ENCODE measurements around the gene HSPA1L. TPM values are rescaled to one million over a fixed set of nuclear protein-coding genes. Genes with fewer than 3 reads are reported as not detected.
A peak's percentile ranks its signal among the peaks of the same experiment; 100 is the strongest.
"Not testable (repeated sequence)": the region's sequence is repeated elsewhere in the genome, so short reads cannot be mapped to it uniquely, and the experiment has no call there.

Gene HSPA1L
- total RNA-seq, 1 donor from 2014 or later, result 2.6 TPM

DNA sequence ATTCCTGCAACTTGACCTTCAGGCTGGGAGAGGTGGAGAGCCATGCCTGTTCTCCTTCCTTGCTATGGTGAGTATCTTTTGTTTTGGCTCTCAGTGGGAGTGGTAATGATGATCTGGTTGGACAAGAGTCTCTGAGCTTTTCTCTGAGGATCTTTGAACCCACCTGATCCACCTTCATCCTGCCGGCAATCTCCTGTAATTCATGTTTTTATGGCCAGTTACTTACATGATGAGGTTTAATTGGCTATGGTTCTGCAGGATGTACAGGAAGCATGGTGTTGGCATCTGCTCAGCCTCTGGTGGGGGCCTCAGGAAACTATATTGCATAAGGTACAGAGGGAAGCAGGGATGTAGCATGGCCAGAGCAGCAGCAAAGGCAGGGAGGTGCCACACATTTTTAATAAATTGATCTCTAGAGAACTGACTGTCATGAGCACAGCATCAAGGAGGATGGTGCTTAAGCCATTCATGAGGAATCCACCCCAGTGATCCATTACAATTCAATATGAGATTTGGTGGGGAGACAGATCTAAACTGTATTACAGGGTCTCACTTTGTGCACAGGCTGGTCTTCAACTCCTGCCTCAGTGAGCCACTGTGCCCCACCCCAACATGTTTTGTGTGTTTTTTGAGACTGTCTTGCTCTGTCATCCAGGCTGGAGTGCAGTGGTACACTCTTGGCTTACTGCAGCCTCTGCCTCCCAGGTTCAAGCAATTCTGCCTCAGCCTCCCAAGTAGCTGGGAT, 22.5 kb upstream of the HSPA1L start:
- DNase-seq (ENCODE audit: low read depth), result no peak

DNA sequence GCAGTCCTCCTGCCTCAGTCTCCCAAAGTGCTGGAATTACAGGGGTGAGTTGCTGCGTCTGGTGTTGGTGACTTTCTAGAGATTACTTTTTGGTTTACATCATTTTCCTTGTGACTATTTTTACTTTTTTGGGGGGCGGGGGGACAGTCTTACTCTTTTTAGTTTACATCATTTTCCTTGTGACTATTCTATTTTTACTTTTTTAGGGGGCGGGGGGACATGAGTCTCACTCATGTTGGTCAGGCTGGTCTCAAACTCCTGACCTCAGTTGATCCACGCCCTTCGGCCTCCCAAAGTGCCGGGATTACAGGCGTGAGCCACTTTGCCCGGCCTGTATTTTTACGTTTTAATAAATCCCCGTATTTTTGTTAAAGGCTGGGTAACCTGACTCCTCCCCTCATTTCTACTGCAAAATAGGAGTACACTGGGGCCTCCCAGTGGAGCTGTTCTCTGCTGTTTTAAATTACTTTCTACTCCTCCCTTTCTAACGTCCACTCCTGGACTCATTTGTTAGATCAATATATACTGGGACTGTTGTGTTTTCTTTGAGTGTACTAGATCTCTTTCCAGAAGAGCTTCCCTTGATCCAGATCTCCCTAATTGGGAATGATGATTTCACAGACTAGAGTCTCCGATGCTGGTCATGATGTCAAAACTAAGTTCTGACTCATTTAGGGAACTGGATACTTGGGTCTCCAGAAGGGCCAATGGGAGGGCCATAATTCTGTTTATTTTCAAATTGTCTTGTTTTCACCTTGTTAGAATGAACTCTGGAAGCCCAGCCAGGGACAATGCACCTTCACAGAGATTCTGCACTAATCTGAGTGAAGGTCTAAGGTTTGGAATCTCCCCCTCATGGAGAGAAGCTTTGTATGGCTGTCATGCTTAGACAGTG, 21.6 kb upstream of the HSPA1L start:
- peak; percentile 61 for DNase-seq (ENCODE audit: low read depth)

DNA sequence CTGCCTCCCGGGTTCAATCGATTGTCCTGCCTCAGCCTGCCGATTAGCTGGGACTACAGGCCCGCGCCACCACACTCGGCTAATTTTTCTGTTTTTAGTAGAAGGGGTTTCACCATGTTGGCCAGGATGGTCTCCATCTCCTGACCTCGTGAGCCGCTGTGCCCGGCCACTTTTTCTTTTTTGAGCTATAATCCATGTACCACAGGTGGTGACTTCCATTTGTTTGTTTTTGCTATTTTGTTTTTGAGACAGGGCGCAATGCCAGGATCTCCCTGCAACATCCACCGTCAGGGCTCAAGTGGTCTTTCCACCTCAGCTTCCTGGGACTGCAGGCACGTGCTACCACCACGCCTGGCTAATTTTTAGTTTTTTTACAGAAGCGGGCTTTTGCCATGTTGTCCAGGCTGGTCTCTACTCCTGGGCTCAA, 21.0 kb upstream of the HSPA1L start:
- DNase-seq (ENCODE audit: low read depth), result peak; percentile 28

DNA sequence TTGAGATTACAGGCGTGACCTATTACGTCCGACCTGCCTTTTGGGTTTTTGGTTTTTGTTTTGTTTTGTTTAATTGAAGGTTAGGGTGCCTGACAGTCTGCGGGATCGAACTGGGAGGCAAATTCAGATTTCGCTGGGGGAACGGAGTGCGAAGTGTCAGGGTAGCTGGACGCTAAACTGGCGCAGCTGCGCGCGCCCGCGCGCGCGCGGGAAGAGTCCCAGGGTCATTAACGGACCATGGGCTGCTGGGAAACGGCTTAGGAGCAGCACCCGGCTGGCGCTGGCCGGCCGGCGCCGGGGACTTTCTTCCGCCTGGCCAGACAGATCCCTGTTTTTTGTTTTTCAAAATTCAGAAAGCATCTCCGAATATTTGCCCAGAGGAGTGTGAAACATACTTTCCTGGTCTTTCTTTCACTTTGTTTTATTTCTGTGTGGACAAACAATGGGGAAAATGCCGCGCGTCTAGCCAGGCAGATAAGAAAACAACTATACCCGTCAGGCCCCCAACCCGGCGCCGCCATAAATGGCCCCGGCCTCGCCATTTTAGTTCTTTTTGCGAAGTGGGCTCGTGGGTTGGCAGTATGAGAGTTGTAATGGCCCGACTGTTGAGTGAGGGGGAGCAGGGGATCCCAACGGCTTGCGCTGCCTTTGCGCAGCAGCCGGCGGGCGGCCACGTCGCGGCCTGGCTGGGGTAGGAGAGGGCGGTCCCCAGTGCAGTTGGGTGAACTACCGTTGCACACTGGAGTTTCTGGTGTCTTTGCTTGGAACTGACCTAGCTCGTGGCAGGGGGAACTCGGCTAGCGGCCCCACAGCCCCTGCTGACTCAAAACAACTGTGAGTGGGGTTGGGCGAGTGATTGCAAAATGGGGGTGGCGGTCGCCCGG, 19.5 kb upstream of the HSPA1L start:
- peak; percentile 92 for DNase-seq (ENCODE audit: low read depth)

- no peak for DNase-seq (ENCODE audit: low read depth)
These were observed 16.5 kb upstream of the HSPA1L start for GRCh38 chr6:31831350-31832215.

- no peak for DNase-seq (ENCODE audit: low read depth)
These were observed 15.8 kb upstream of the HSPA1L start for GRCh38 chr6:31830886-31831335.

DNA sequence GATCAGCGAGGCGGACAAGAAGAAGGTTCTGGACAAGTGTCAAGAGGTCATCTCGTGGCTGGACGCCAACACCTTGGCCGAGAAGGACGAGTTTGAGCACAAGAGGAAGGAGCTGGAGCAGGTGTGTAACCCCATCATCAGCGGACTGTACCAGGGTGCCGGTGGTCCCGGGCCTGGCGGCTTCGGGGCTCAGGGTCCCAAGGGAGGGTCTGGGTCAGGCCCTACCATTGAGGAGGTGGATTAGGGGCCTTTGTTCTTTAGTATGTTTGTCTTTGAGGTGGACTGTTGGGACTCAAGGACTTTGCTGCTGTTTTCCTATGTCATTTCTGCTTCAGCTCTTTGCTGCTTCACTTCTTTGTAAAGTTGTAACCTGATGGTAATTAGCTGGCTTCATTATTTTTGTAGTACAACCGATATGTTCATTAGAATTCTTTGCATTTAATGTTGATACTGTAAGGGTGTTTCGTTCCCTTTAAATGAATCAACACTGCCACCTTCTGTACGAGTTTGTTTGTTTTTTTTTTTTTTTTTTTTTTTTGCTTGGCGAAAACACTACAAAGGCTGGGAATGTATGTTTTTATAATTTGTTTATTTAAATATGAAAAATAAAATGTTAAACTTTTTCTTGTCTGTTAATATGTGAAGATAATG, 14.7 kb upstream of the HSPA1L start:
- DNase-seq (ENCODE audit: low read depth), result peak; percentile 53

GRCh38 chr6:31827286-31828079, 12.4 kb upstream of the HSPA1L start, which contains the start of gene HSPA1B:
Gene HSPA1B (plus strand): TSS chr6:31827738. CDS start chr6:31827951, 213 bp downstream.
- DNase-seq (ENCODE audit: low read depth), result peak; percentile 100

DNA sequence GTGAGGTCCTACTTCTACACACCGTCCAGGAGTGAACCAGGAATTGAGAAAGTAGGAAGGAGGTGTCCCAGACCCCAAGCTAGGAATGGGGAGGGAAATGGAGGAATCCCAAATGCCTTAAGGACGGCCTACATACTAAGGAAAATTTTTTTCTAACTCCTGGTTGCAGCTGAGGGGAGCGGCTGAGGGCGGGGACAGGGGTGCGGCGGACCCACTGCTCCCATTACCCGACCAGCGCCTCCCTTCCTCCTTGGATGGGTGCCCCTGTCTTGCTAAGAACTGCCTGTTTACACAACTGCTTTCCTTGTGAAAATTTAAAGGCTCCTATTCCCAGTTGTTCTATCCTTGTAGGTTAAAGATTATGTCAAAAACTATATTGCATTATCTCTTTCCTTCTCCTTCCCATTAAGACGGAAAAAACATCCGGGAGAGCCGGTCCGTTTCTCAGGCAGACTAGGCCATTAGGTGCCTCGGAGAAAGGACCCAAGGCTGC, 11.8 kb upstream of the HSPA1L start:
- peak; percentile 89 for DNase-seq (ENCODE audit: low read depth)

DNA sequence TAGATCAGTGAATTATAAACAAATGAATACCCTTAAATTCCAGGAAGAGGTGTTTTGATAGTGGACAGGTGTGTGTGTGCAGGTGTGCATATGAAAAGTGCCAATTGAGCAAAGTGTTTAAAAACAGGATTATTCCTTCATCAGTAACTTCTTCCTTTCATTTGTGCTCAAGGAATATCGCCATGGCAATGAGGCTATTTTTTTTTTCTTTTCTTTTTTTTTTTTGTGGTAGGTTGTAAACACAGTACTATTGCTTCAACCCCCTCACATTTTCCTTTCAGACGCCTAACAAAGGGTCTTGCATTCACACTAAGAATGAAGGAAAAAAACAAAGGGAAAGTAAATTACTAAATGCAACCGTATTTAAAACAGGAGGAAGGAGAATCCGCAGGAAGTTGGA, 10.5 kb upstream of the HSPA1L start:
- no peak for DNase-seq (ENCODE audit: low read depth)

DNA sequence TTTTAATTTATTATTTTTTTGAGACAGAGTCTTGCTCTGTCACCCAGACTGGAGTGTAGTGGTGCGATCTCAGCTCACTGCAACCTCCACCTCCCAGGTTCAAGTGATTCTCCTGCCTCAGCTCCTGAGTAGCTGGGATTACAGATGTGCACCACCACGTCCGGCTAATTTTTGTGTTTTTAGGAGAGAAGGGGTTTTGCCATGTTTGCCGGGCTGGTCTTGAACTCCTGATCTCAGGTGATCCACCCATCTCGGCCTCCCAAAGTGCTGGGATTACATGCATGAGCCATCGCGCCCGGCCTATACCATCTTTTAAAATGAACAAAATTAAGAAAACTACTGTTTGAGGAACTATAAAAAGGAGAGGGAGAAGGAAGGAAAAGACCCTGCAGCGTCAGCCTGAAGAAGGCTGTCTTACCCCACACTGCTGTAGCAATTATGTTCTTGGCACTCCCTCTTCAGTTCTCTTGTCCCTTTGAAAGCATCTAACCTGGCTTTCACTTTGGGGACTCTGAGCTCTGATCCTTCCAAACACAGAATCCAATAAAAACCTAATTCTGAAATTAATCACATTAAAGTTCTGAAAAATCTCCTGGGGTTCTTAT, 8.6 kb upstream of the HSPA1L start:
- DNase-seq (ENCODE audit: low read depth), result not testable (repeated sequence)

GRCh38 chr6:31822036-31822821, 7.1 kb upstream of the HSPA1L start:
- peak; percentile 88 for DNase-seq (ENCODE audit: low read depth)

GRCh38 chr6:31821301-31822035, 6.4 kb upstream of the HSPA1L start:
- peak; percentile 75 for DNase-seq (ENCODE audit: low read depth)

DNA sequence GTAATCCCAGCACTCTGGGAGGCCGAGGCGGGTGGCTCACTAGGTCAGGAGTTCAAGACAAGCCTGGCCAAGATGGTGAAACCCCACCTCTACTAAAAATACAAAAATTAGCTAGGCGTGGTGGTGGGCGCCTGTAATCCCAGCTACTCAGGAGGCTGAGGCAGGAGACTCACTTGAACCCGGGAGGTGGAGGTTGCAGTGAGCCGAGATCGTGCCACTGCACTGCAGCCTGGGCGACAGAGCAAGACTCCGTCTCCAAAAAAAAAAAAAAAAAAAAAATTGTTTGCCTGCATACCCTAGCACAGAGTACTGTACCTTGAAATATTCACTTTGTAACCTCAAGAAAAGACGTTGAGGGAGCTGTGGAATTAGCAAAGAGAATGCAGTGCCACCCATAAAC, 5.3 kb upstream of the HSPA1L start:
- DNase-seq (ENCODE audit: low read depth), result not testable (repeated sequence)

DNA sequence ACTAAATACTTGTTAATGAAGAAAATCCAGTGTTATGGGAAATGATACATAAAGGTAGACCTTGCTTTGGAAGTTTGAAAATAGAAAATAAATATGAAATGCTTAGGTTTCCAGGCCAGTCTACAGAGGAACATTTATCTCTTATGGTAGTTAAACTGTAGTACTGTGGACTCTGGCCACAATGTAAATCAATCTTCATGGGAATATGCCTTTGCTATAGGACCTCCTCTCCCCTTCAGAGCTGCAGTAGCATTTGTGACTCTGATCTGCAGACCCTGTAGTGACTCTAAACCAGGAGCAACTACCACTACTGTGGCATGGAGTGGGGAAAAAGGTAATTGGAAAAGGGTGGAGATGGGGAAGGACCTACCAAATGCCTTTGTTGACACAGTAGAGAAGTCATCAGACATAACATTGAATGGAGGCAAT, 4.8 kb upstream of the HSPA1L start:
- DNase-seq (ENCODE audit: low read depth), result no peak

- DNase-seq (ENCODE audit: low read depth), result not testable (repeated sequence)
These were observed 2.9 kb upstream of the HSPA1L start for GRCh38 chr6:31817929-31818511.
